GM18508 (cell line): ENCODE data around the gene CXCR5.
"Not testable (repeated sequence)": the region's sequence is repeated elsewhere in the genome, so short reads cannot be mapped to it uniquely, and the experiment has no call there.

Source experiments
- ATAC-seq: cut with Tn5 transposase; IDR thresholded peaks from one replicate; pipeline ENCODE4 v1.9.1; 2021; ENCODE audit warnings: moderate number of reproducible peaks; ENCODE audit not compliant: insufficient read depth, unreplicated experiment

Gene CXCR5

GRCh38 chr11:118883368-118884071, at the start of gene CXCR5:
Gene CXCR5 (plus strand): TSS chr11:118883892. CDS start chr11:118883942, 50 bp downstream.
- ATAC-seq: no peak

GRCh38 chr11:118834427-118835028, 49.2 kb upstream of the CXCR5 start:
- no peak for ATAC-seq

- ATAC-seq: no peak
Observed at GRCh38 chr11:118837868-118838267, 45.8 kb upstream of the CXCR5 start.

- ATAC-seq: no peak
Observed at GRCh38 chr11:118838905-118839553, 44.7 kb upstream of the CXCR5 start.

- ATAC-seq: no peak
Observed at GRCh38 chr11:118841469-118842242, 42.0 kb upstream of the CXCR5 start.

GRCh38 chr11:118842369-118842768, 41.3 kb upstream of the CXCR5 start:
- ATAC-seq: no peak

GRCh38 chr11:118842843-118843242, 40.8 kb upstream of the CXCR5 start:
- ATAC-seq: not testable (repeated sequence)

- ATAC-seq: no peak
Observed at GRCh38 chr11:118843565-118843964, 40.1 kb upstream of the CXCR5 start.

GRCh38 chr11:118845369-118845768, 38.3 kb upstream of the CXCR5 start:
- ATAC-seq: no peak

GRCh38 chr11:118846181-118846935, 37.3 kb upstream of the CXCR5 start:
- ATAC-seq: no peak

- no peak for ATAC-seq
Observed at GRCh38 chr11:118849825-118850224, 33.9 kb upstream of the CXCR5 start.

GRCh38 chr11:118851970-118852369, 31.7 kb upstream of the CXCR5 start:
- ATAC-seq: no peak

- ATAC-seq: no peak
Observed at GRCh38 chr11:118853678-118854077, 30.0 kb upstream of the CXCR5 start.

- no peak for ATAC-seq
Observed at GRCh38 chr11:118856314-118856713, 27.4 kb upstream of the CXCR5 start.

GRCh38 chr11:118857385-118857784, 26.3 kb upstream of the CXCR5 start:
- no peak for ATAC-seq

GRCh38 chr11:118859973-118860372, 23.7 kb upstream of the CXCR5 start:
- ATAC-seq: no peak

- ATAC-seq: no peak
Observed at GRCh38 chr11:118868659-118869058, 15.0 kb upstream of the CXCR5 start.

GRCh38 chr11:118870396-118871343, 13.0 kb upstream of the CXCR5 start:
- ATAC-seq: no peak

GRCh38 chr11:118872403-118872821, 11.3 kb upstream of the CXCR5 start:
- ATAC-seq: no peak
